DND-41 (cell line): ENCODE measurements around the gene DAB1.

ENCODE experiments used
- ATAC-seq: fragments of 200-7000 bp; cut with Tn5 transposase; 3 replicates; pipeline ENCODE4 v1.9.1; 2021; ENCODE audit warnings: low read depth; ENCODE audit not compliant: insufficient read depth
- DNase-seq: peaks from one replicate; pipeline ENCODE4 v3.0.0-alpha.2; 2020
- H2AFZ ChIP-seq: 2 replicates; pipeline ENCODE4 v1.6.0; 2012; ENCODE audit warnings: low read depth, low read length
- H3K27ac ChIP-seq: 2 replicates; pipeline ENCODE4 v1.5.1; 2012; ENCODE audit warnings: low read length, inconsistent platforms
- H3K27me3 ChIP-seq: fragments of 200-600 bp; sonication (generic); 2 replicates; pipeline ENCODE4 v1.6.0; 2012; ENCODE audit warnings: low read length, mild to moderate bottlenecking, inconsistent platforms; ENCODE audit not compliant: insufficient read depth, poor library complexity
- H3K36me3 ChIP-seq: 2 replicates; pipeline ENCODE4 v1.5.1; 2012; ENCODE audit warnings: low read length, inconsistent platforms; ENCODE audit not compliant: insufficient read depth
- H3K4me1 ChIP-seq: 2 replicates; pipeline ENCODE4 v1.5.1; 2012; ENCODE audit warnings: mild to moderate bottlenecking, low read length; ENCODE audit not compliant: insufficient read depth
- H3K4me2 ChIP-seq: 2 replicates; pipeline ENCODE4 v1.6.0; 2012; ENCODE audit warnings: mild to moderate bottlenecking, moderate library complexity, low read length, inconsistent platforms; ENCODE audit not compliant: insufficient read depth
- H3K4me3 ChIP-seq, 2 experiments: fragments of 200-600 bp in 1 of 2; shearing (Covaris generic) in 1 of 2; 2 replicates each; pipeline ENCODE4 v1.5.1; 2012 to 2016; ENCODE audit warnings: inconsistent platforms in 2 of 2, low read length in 2 of 2, mild to moderate bottlenecking in 2 of 2, low read depth in 1 of 2, moderate library complexity in 1 of 2
- H3K79me2 ChIP-seq: 2 replicates; pipeline ENCODE4 v1.6.0; 2012; ENCODE audit warnings: low read length, inconsistent platforms; ENCODE audit not compliant: insufficient read depth
- H3K9ac ChIP-seq: 2 replicates; pipeline ENCODE4 v1.6.0; 2012; ENCODE audit warnings: low read depth, mild to moderate bottlenecking, inconsistent platforms, low read length, moderate library complexity
- H3K9me3 ChIP-seq: 2 replicates; pipeline ENCODE4 v1.5.1; 2012; ENCODE audit warnings: low read length, moderate library complexity, mild to moderate bottlenecking, inconsistent platforms; ENCODE audit not compliant: insufficient read depth, severe bottlenecking
- H4K20me1 ChIP-seq: 2 replicates; pipeline ENCODE4 v1.6.0; 2012; ENCODE audit warnings: low read length; ENCODE audit not compliant: insufficient read depth
- EZH2 ChIP-seq: IDR thresholded peaks from 3 replicates; pipeline ENCODE4 v1.6.1; 2012; ENCODE audit warnings: borderline replicate concordance, low read depth, mild to moderate bottlenecking, moderate library complexity, low read length, inconsistent platforms; ENCODE audit not compliant: severe bottlenecking
- TF ChIP-seq, protein P1 (sequence below): IDR thresholded peaks from 2 replicates; pipeline ENCODE4 v1.5.1; 2012; ENCODE audit warnings: borderline replicate concordance, low read length, moderate library complexity, mild to moderate bottlenecking; ENCODE audit not compliant: poor library complexity, severe bottlenecking; ENCODE audit errors: extremely low read depth

Gene DAB1

DNA sequence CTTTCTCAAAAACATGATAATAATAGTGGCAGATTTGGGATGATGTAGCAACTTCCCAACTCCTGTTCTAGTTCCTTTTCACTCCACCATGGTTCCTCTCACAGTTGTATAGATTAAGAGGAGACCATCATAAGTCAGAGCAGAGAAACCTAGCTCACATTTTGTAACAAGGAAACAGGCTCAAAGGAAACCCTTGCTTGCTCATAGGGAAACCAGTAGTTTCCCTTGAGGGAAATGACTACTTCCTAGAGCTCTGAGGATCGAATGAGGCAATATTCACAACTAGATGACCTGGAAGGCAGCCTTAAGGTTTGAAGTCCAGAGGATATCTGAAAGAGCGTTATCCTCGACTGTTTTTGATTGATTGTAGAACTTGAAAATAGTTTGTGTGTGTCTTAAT lies 382.0 kb downstream of the DAB1 start:
- Histone ChIP-seq H3K27ac (no peak overlapping the region), H3K27me3 (peaks cover 3% of the 10 kb centered on the region), H3K9ac (no peak overlapping the region), H3K79me2 (no peaks in the 10 kb centered on the region), H3K4me3 (no peak overlapping the region), H2AFZ (no peak overlapping the region), H3K4me2 (no peak overlapping the region), H4K20me1 (no peaks in the 10 kb centered on the region), H3K36me3 (no peaks in the 10 kb centered on the region), H3K4me1 (no peaks in the 10 kb centered on the region), H3K9me3 (no peaks in the 10 kb centered on the region)
- TF ChIP-seq, protein P1, sequence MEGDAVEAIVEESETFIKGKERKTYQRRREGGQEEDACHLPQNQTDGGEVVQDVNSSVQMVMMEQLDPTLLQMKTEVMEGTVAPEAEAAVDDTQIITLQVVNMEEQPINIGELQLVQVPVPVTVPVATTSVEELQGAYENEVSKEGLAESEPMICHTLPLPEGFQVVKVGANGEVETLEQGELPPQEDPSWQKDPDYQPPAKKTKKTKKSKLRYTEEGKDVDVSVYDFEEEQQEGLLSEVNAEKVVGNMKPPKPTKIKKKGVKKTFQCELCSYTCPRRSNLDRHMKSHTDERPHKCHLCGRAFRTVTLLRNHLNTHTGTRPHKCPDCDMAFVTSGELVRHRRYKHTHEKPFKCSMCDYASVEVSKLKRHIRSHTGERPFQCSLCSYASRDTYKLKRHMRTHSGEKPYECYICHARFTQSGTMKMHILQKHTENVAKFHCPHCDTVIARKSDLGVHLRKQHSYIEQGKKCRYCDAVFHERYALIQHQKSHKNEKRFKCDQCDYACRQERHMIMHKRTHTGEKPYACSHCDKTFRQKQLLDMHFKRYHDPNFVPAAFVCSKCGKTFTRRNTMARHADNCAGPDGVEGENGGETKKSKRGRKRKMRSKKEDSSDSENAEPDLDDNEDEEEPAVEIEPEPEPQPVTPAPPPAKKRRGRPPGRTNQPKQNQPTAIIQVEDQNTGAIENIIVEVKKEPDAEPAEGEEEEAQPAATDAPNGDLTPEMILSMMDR, result no peak
- TF ChIP-seq EZH2, result no peak
- no peak for DNase-seq
- no peak for ATAC-seq

DNA sequence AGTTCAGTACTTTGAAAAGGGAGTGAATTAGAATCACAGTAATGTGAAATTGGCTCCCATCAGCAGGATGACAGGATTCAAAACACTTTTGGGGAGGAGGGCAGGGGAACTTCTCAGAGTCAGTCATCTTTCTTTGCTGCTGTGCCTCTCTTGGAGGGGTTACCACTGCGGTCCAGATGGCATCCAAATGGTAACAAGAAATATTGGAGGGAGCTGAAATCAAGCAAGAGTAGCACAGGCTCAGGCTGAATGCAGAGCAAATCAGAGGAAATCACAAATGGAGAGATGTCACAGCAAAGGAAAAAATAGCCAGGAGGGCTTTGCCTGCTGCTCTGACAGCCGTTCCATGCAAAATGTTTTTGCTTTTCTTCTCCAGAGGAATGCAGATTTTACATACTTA lies 383.0 kb downstream of the DAB1 start:
- H2AFZ ChIP-seq, result no peak overlapping the region
- no peak overlapping the region for H3K4me2 ChIP-seq
- no peaks in the 10 kb centered on the region for H3K27me3 ChIP-seq
- ATAC-seq (no peak), DNase-seq (no peak)
- H3K79me2 ChIP-seq, result no peaks in the 10 kb centered on the region
- H3K4me1 ChIP-seq, result no peaks in the 10 kb centered on the region
- H3K4me3 ChIP-seq, result no peak overlapping the region
- H3K9me3 ChIP-seq, result no peaks in the 10 kb centered on the region
- H3K27ac ChIP-seq, result no peak overlapping the region
- TF ChIP-seq, protein P1, result no peak
- TF ChIP-seq EZH2, result no peak
- no peak overlapping the region for H3K9ac ChIP-seq
- H4K20me1 ChIP-seq, result no peaks in the 10 kb centered on the region
- no peaks in the 10 kb centered on the region for H3K36me3 ChIP-seq

DNA sequence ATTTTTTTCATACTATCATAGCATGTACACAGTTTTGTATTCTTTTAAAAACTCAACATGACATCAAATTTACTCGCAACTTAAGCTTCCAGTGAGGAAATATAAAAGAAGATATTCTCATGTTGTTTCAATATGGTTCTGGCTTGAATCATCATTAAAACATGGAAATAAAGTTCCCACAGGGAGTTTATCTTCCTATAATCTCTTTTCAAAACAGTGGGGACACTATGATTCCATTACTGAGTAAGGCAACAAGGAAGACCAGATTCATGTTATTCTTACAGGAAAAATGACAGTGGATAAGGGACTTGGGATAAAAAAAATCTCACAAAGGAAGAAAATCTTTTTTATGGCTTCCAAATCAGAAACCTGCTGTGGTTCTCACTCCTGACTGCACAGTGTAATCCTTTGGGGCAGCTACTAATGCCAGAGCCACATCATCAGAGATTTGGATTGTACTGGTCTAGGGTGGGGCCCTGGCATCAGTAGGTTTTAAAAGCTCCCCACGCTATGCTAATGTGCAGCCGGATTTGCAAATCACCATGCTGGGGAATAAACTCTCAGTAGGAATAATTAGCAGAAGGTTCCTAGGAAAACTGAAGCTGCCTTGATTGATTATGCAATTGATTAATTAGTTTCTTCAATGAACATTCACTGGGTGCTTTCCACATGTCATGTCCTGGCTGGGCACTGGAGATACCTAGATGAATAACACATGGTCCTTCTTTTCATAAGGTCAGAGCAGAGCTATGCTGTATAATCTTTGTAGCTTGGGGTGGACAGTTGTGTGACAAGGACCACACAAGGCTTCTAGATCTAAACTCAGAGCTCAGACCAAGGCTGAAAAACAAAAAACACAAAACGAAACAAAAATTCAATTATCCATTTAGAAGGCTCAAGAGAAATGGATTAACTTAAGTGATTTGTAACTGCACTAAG lies 386.9 kb downstream of the DAB1 start:
- Histone ChIP-seq H2AFZ (no peak overlapping the region), H3K4me3 (no peak overlapping the region), H3K4me2 (no peak overlapping the region), H3K27me3 (no peaks in the 10 kb centered on the region), H3K9me3 (no peaks in the 10 kb centered on the region), H3K9ac (no peak overlapping the region), H4K20me1 (no peaks in the 10 kb centered on the region), H3K4me1 (no peaks in the 10 kb centered on the region), H3K79me2 (no peaks in the 10 kb centered on the region), H3K27ac (no peak overlapping the region), H3K36me3 (no peaks in the 10 kb centered on the region)
- DNase-seq, result no peak
- TF ChIP-seq EZH2, result no peak
- TF ChIP-seq, protein P1, result no peak
- ATAC-seq, result no peak
